Calu3 (cell line): ENCODE measurements around the gene INSL4. TPM values are rescaled to one million over a fixed set of nuclear protein-coding genes. Genes with fewer than 3 reads are reported as not detected.

Source experiments
- BruUV-seq: library from RNA; stranded (reverse); fragments of 400-500 nt; replicated peaks from 2 replicates; lab custom pipeline; 2021; lab: Mats Ljungman, UMichigan
- CTCF ChIA-PET: fragments of 300-600 bp; sonication (Branson Sonifier 250); formaldehyde crosslinking; loops from one replicate; lab custom pipeline; 2022; ENCODE audit warnings: antibody characterized with exemption; lab: Charles Lee
- DNase-seq: peaks from one replicate; pipeline ENCODE4 v3.0.0; 2022
- H3K27ac Mint-ChIP-seq: one replicate; pipeline ENCODE4 v1.8.0; 2022; ENCODE audit warnings: mixed read lengths; ENCODE audit not compliant: unreplicated experiment
- H3K27me3 Mint-ChIP-seq: one replicate; pipeline ENCODE4 v1.8.0; 2022; ENCODE audit warnings: mixed read lengths; ENCODE audit not compliant: unreplicated experiment
- H3K36me3 Mint-ChIP-seq: one replicate; pipeline ENCODE4 v1.8.0; 2022; ENCODE audit warnings: mild to moderate bottlenecking, moderate library complexity, mixed read lengths; ENCODE audit not compliant: insufficient read depth, unreplicated experiment
- H3K4me1 Mint-ChIP-seq: one replicate; pipeline ENCODE4 v1.8.0; 2022; ENCODE audit warnings: mild to moderate bottlenecking, low read depth, mixed read lengths; ENCODE audit not compliant: unreplicated experiment
- H3K4me3 Mint-ChIP-seq: one replicate; pipeline ENCODE4 v1.8.0; 2022; ENCODE audit warnings: mild to moderate bottlenecking, low read depth, moderate library complexity, mixed read lengths; ENCODE audit not compliant: unreplicated experiment
- H3K9me3 Mint-ChIP-seq: one replicate; pipeline ENCODE4 v1.8.0; 2022; ENCODE audit warnings: low read depth, mixed read lengths; ENCODE audit not compliant: unreplicated experiment
- CTCF ChIP-seq: fragments of 200-600 bp; IDR thresholded peaks from one replicate; pipeline ENCODE4 v1.8.0; 2022; ENCODE audit warnings: antibody characterized with exemption; ENCODE audit not compliant: unreplicated experiment
- intact Hi-C: fragments of 100-400 bp; cut with micrococcal nuclease; formaldehyde crosslinking; loops from one replicate; pipeline ENCODE4 v1.10.0; 2022; ENCODE audit not compliant: unreplicated experiment
- total RNA-seq: library from RNA; stranded (reverse); gene quantifications from 2 replicates; pipeline ENCODE4 v1.2.3, GENCODE V29; 2022

Gene INSL4
- total RNA-seq, 1 experiment from 2014 or later, result 0.54 TPM

DNA sequence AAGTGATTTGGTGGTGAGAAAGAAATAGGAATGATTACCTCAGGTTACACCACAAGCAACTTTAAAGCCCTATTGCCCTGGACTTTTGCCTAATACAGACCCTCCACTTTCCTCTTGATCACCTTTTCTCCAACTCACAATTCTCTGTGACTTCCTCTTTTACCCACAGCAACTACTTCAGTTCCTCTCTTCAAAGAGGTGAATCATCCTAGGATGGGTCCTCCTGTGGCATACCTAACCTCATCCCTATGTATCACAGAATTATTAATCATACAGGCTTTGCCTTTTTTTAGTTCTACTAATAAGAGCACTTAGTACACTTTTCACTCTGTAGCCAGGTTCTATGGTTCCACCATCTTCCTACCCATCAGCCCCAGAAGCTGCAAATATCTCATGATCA, 26.1 kb upstream of the INSL4 start:
- TF ChIP-seq CTCF, result no peak
- peaks cover 25% of the 10 kb centered on the region for H3K27me3 Mint-ChIP-seq
- H3K27ac Mint-ChIP-seq, result no peak overlapping the region
- H3K36me3 Mint-ChIP-seq, result no peaks in the 10 kb centered on the region
- H3K9me3 Mint-ChIP-seq, result no peaks in the 10 kb centered on the region
- no peaks in the 10 kb centered on the region for H3K4me1 Mint-ChIP-seq
- CTCF ChIA-PET, result no interaction called here
- no peak overlapping the region for H3K4me3 Mint-ChIP-seq
- intact Hi-C loops, result no loop called here
- BruUV-seq, result no TSS peak
- no peak for DNase-seq

DNA sequence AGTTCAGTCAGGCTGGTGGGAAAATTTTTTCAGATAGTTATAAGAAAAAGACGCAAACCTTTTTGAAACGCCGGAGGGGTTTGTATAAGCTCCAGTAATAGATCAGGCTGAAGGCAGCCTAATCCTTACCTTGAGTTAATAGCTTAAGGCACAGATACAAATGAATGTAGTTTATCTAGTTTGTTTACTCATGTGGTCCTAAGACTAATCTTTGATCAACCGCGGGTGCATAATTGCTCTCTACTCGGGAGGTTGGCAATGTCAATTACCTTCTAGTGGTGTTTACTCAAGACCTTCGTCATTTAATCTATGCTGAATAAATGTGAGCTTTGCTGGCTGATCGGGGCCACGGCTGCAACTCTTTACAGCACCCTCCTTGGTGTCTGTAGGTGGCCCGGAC, 665 bp upstream of the INSL4 start:
- H3K4me3 Mint-ChIP-seq, result no peak overlapping the region
- peaks cover 9% of the 10 kb centered on the region for H3K4me1 Mint-ChIP-seq
- H3K9me3 Mint-ChIP-seq, result no peaks in the 10 kb centered on the region
- no peak for DNase-seq
- peaks cover 9% of the 10 kb centered on the region for H3K27me3 Mint-ChIP-seq
- no TSS peak for BruUV-seq
- H3K36me3 Mint-ChIP-seq, result no peaks in the 10 kb centered on the region
- intact Hi-C loops, result no loop called here
- TF ChIP-seq CTCF, result no peak
- CTCF ChIA-PET, result no interaction called here
- no peak overlapping the region for H3K27ac Mint-ChIP-seq

DNA sequence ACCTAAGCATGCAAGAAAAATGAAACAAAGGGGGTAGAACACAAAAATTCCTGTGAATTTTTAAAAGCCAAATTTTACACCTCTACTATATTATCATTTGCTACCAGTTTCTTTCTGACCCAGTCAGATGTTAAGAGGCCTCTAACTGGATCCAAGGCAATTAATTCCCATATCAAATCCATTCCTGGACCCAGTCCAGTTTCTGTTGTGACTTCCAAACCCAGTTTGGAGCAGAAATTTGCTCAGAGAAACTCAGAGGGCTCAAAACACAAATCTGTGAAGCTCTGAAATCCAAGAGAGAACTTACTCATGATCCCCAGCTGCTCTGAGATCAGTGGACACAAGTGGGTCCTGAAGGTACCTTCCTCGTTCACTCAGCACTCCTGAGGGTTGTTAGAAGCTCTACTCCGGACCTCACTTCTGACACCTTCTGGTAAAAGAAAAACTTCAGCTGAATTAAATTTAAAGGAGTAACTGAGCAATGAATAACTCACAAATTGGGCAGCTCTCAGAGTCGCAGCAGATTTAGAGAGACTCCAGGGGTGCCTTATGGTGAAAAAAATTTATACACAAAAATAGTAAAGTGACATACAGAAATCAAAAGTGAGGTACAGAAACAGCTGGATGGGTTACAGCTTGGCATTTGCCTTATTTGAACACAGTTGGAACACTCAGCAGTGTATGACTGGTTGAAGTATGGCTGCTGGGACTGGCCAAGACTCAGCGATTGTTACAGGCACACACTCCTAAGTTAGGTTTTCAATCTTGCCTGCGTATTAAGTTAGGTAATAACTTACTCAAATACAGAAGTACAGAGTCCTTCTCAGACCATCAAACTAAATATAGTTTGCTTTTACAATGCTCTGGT, 32.4 kb downstream of the INSL4 start:
- intact Hi-C loops, result loop anchor here (1.0 to 10.0 kb wide), 2 partner anchors 77 to 161 kb away; no protein-coding TSS in a partner anchor

DNA sequence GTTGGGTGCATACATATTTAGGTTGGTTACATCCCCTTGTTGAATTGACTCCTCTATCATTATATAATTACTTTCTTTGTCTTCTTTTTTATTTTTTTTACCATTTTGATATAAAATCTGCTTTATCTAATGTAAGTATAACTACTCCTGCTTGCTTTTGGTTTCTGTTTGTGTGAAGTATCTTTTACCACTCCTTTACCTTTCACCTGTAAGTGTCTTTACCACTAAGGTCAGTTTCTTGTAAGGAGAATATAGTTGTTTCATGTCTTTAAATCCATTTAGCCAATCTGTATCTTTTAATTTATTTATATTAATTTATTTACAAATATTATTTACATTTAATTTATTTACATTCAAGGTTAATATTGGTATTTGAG, 33.0 kb downstream of the INSL4 start:
- no peaks in the 10 kb centered on the region for H3K27me3 Mint-ChIP-seq
- no peak overlapping the region for H3K27ac Mint-ChIP-seq
- H3K36me3 Mint-ChIP-seq, result no peaks in the 10 kb centered on the region
- no peak for DNase-seq
- peaks cover 19% of the 10 kb centered on the region for H3K4me1 Mint-ChIP-seq
- no peak for TF ChIP-seq CTCF
- H3K4me3 Mint-ChIP-seq, result no peak overlapping the region
- CTCF ChIA-PET, result interaction anchor here (1.1 to 1.4 kb wide), 2 partner anchors 57 to 78 kb away, joined by 4 to 11 read pairs; no protein-coding TSS in a partner anchor
- no TSS peak for BruUV-seq
- peaks cover 3% of the 10 kb centered on the region for H3K9me3 Mint-ChIP-seq
- intact Hi-C loops, result loop anchor here (1.0 to 10.0 kb wide), 2 partner anchors 78 to 161 kb away; no protein-coding TSS in a partner anchor

More for the DNA sequence above, 32.4 kb downstream of the INSL4 start:
- Mint-ChIP-seq H3K4me3 (no peak overlapping the region), H3K27ac (no peak overlapping the region), H3K9me3 (peaks cover 3% of the 10 kb centered on the region), H3K4me1 (peaks cover 13% of the 10 kb centered on the region), H3K36me3 (no peaks in the 10 kb centered on the region), H3K27me3 (no peaks in the 10 kb centered on the region)
- DNase-seq, result peak; percentile 7
- CTCF ChIA-PET, result interaction anchor here (1.1 to 1.4 kb wide), 2 partner anchors 57 to 77 kb away, joined by 4 to 11 read pairs; no protein-coding TSS in a partner anchor
- no TSS peak for BruUV-seq
- TF ChIP-seq CTCF, result no peak
